ENCODE data around the gene AFF1. TPM values are rescaled to one million over a fixed set of nuclear protein-coding genes. Genes with fewer than 3 reads are reported as not detected.

AFF1 gene
- total RNA-seq, 1 experiment from 2014 or later = 93.4 TPM

DNA sequence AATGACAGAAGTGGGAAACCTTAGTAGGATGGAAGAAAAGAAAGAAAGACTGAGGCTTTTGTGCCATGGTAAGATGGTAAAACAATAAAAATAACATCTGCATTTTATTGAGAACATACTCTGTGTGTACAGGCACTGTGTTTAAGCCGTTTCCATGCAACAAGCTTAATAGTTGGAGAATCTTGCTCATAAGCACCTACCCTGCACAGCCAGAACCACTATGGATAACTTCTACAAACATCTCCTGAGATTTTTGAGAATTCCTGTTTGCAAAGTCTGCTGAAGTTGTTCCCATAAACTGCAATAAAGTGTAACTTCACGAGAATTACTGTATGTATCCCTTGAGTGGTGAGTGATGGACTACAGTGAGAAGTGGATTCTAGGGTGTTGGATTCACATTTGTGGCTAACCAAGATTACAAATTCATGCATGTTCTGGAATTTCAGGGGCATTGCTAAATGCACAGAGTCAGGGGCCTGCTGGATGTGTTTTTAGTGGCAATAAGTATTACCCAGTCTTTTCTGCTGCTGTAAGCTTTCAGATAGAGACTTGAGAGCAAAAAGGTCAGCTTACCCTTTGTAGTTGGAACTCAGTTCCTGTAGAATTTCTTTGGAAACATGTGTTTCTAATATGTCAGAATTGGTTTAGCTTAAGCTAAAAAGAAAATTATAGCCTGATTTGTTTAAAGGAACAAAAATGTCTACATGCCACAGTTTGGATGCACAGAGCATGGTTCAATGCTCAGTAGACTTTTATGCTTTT lies 132.5 kb downstream of the AFF1 start:
- ChIA-PET CTCF (interaction anchor here (0.5 to 1.4 kb wide), 2 partner anchors 26 to 168 kb away, joined by 3 to 4 read pairs; no protein-coding TSS in a partner anchor), POLR2A (interaction anchor here (1.3 kb wide), 1 partner anchor 56 kb away, joined by 5 read pairs; no protein-coding TSS in a partner anchor)
- no peak for ATAC-seq
- DNase-seq (ENCODE audit: low spot score) = no peak
- Mint-ChIP-seq H3K9me3 (peaks cover 4% of the 10 kb centered on the region), H3K4me3 (no peak overlapping the region), H3K27ac (no peak overlapping the region), H3K36me3 (peaks cover 4% of the 10 kb centered on the region; the same call in 1 of the 2 replicates), H3K4me1 (peaks cover 35% of the 10 kb centered on the region), H3K27me3 (ENCODE audit: low read depth) (no peaks in the 10 kb centered on the region)
- TF ChIP-seq FOXK1 (CRISPR knock-in tag; IDR thresholded peaks at IDR 0.05) (no peak), SOX15 (CRISPR knock-in tag; IDR thresholded peaks at IDR 0.05) (no peak), EMX1 (CRISPR knock-in tag; IDR thresholded peaks at IDR 0.05) (no peak), TP53 (CRISPR knock-in tag; IDR thresholded peaks at IDR 0.05) (no peak)
- TF ChIP-seq, protein P1, sequence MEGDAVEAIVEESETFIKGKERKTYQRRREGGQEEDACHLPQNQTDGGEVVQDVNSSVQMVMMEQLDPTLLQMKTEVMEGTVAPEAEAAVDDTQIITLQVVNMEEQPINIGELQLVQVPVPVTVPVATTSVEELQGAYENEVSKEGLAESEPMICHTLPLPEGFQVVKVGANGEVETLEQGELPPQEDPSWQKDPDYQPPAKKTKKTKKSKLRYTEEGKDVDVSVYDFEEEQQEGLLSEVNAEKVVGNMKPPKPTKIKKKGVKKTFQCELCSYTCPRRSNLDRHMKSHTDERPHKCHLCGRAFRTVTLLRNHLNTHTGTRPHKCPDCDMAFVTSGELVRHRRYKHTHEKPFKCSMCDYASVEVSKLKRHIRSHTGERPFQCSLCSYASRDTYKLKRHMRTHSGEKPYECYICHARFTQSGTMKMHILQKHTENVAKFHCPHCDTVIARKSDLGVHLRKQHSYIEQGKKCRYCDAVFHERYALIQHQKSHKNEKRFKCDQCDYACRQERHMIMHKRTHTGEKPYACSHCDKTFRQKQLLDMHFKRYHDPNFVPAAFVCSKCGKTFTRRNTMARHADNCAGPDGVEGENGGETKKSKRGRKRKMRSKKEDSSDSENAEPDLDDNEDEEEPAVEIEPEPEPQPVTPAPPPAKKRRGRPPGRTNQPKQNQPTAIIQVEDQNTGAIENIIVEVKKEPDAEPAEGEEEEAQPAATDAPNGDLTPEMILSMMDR (IDR thresholded peaks at IDR 0.05) = no peak

DNA sequence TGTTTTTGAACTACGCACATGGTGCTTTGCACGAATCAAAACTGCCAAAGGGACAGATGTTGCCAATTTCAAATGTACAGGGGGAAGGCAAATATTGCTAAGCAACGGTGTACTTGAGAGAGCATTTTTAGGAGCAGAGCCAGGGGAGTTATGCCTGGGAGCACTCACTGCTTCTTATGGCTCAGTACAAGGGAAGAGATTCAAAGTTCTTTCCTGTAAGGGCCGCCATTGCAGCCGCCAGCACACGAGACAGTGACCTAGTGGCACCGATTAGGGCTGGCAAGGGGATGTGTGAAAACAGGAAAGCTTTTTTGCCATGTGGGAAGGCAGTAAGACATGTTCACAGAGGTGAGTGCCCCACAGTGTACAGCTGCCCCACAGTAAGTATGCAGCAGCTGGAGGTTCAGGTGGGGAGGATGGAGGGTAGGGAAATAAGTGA lies 133.8 kb downstream of the AFF1 start:
- POLR2A ChIA-PET = no interaction called here
- Mint-ChIP-seq H3K4me1 (peaks cover 45% of the 10 kb centered on the region), H3K36me3 (0 out of 2 replicates have a peak, but pooled peaks cover 2% of the 10 kb centered on the region), H3K4me3 (no peak overlapping the region), H3K27ac (peak overlapping the region; percentile 67; the same call in 1 of the 2 replicates), H3K27me3 (ENCODE audit: low read depth) (no peaks in the 10 kb centered on the region), H3K9me3 (peaks cover 4% of the 10 kb centered on the region)
- CTCF ChIA-PET = interaction anchor here (1.4 kb wide), 1 partner anchor 25 kb away, joined by 3 read pairs; no protein-coding TSS in a partner anchor
- TF ChIP-seq, protein P2, sequence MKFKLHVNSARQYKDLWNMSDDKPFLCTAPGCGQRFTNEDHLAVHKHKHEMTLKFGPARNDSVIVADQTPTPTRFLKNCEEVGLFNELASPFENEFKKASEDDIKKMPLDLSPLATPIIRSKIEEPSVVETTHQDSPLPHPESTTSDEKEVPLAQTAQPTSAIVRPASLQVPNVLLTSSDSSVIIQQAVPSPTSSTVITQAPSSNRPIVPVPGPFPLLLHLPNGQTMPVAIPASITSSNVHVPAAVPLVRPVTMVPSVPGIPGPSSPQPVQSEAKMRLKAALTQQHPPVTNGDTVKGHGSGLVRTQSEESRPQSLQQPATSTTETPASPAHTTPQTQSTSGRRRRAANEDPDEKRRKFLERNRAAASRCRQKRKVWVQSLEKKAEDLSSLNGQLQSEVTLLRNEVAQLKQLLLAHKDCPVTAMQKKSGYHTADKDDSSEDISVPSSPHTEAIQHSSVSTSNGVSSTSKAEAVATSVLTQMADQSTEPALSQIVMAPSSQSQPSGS (CRISPR knock-in tag; IDR thresholded peaks at IDR 0.05; ENCODE audit: borderline replicate concordance, low read depth) = no peak
- TF ChIP-seq, protein P3, sequence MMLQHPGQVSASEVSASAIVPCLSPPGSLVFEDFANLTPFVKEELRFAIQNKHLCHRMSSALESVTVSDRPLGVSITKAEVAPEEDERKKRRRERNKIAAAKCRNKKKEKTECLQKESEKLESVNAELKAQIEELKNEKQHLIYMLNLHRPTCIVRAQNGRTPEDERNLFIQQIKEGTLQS (CRISPR knock-in tag; conservative IDR thresholded peaks at IDR 0.05) = no peak
- TF ChIP-seq TEAD1 (CRISPR knock-in tag; IDR thresholded peaks at IDR 0.05) = no peak
- TF ChIP-seq, protein P4, sequence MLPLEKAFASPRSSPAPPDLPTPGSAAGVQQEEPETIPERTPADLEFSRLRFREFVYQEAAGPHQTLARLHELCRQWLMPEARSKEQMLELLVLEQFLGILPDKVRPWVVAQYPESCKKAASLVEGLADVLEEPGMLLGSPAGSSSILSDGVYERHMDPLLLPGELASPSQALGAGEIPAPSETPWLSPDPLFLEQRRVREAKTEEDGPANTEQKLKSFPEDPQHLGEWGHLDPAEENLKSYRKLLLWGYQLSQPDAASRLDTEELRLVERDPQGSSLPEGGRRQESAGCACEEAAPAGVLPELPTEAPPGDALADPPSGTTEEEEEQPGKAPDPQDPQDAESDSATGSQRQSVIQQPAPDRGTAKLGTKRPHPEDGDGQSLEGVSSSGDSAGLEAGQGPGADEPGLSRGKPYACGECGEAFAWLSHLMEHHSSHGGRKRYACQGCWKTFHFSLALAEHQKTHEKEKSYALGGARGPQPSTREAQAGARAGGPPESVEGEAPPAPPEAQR (CRISPR knock-in tag; IDR thresholded peaks at IDR 0.05) = no peak
- no peak for TF ChIP-seq FOXP1 (CRISPR knock-in tag; IDR thresholded peaks at IDR 0.05; ENCODE audit: borderline replicate concordance)
- no peak for TF ChIP-seq TP53 (CRISPR knock-in tag; IDR thresholded peaks at IDR 0.05)
- no peak for TF ChIP-seq FOXK1 (CRISPR knock-in tag; IDR thresholded peaks at IDR 0.05)
- TF ChIP-seq, protein P5, sequence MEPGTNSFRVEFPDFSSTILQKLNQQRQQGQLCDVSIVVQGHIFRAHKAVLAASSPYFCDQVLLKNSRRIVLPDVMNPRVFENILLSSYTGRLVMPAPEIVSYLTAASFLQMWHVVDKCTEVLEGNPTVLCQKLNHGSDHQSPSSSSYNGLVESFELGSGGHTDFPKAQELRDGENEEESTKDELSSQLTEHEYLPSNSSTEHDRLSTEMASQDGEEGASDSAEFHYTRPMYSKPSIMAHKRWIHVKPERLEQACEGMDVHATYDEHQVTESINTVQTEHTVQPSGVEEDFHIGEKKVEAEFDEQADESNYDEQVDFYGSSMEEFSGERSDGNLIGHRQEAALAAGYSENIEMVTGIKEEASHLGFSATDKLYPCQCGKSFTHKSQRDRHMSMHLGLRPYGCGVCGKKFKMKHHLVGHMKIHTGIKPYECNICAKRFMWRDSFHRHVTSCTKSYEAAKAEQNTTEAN (CRISPR knock-in tag; IDR thresholded peaks at IDR 0.05) = no peak
- TF ChIP-seq CREB1 (CRISPR knock-in tag; IDR thresholded peaks at IDR 0.05) = no peak
- ATAC-seq (no peak), DNase-seq (ENCODE audit: low spot score) (no peak)

DNA sequence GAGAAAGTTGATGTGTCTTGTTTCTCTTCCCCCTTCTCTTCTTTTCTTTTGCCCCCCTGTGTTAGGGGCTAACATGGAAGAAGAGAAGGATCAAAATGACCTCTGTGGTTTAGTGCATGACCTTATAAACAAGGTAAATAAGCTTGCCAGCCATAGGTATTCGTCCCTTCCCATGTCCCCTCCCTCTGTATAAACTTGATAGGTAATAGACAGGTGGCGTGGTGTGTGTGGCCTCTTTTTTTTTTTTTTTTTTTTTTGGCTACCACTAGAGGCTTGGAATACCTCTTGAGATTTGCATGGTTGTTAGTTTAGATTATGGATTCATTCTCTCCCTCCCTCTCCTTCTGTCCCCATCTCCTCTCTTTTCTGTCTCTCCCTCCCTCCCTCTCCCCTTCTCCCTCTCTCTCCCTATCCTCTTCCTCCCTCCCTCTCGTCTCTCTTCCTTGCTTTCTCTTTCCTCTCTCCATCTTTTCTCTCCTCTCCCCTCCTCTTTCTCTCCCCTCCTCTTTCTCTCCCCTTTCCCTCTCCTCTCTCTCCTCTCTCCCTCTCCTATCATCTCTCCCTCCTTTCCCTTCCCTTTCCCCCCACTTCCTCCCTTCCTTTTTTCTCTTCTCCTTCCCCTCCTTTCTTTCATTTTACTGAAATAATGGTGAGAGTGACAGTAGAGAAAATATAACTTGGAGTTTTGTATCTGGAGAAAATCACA lies 134.4 kb downstream of the AFF1 start:
- DNase-seq (ENCODE audit: low spot score) (no peak), ATAC-seq (no peak)
- TF ChIP-seq, protein P4 (CRISPR knock-in tag; IDR thresholded peaks at IDR 0.05) = no peak
- TF ChIP-seq GABPB1 (CRISPR knock-in tag; IDR thresholded peaks at IDR 0.05) (no peak), FOXJ3 (CRISPR knock-in tag; IDR thresholded peaks at IDR 0.05; ENCODE audit: borderline replicate concordance) (no peak)
- Mint-ChIP-seq H3K9me3 (peaks cover 4% of the 10 kb centered on the region), H3K36me3 (no peaks in the 10 kb centered on the region), H3K27me3 (ENCODE audit: low read depth) (no peaks in the 10 kb centered on the region), H3K4me1 (peaks cover 47% of the 10 kb centered on the region), H3K27ac (no peak overlapping the region), H3K4me3 (no peak overlapping the region)
- ChIA-PET POLR2A (no interaction called here), CTCF (no interaction called here)

All from WTC11 (cell line).